Bronchial epithelial cell (primary cell): ENCODE data around the gene ANKLE2. TPM values are rescaled to one million over a fixed set of nuclear protein-coding genes. Genes with fewer than 3 reads are reported as not detected.

ENCODE experiments used
- DNase-seq: peaks from one replicate; pipeline ENCODE4 v3.0.0-alpha.2; 2010; ENCODE audit warnings: low read depth
- FAIRE-seq: peaks from 2 replicates; lab custom pipeline; 2011; peaks lifted over from hg19 to GRCh38; lab: Jason Lieb, UNC
- H3K27me3 ChIP-seq: 2 replicates; pipeline ENCODE4 v1.5.1; 2011; ENCODE audit warnings: low read length; ENCODE audit not compliant: control insufficient read depth, insufficient read depth
- H3K36me3 ChIP-seq: 2 replicates; pipeline ENCODE4 v1.5.1; 2011; ENCODE audit warnings: low read length; ENCODE audit not compliant: control insufficient read depth, insufficient read depth
- H3K4me3 ChIP-seq: 2 replicates; pipeline ENCODE4 v1.5.1; 2011; ENCODE audit warnings: mild to moderate bottlenecking, low read depth, low read length, control low read depth
- total RNA-seq: library from RNA; depleted of rRNA; stranded (reverse); fragments of >200 nt; gene quantifications from 2 replicates; pipeline ENCODE4 v1.2.1, GENCODE V29; 2014
- TF ChIP-seq, protein P1 (sequence below): IDR thresholded peaks from 2 replicates; pipeline ENCODE4 v1.5.1; 2011; ENCODE audit warnings: mild to moderate bottlenecking, moderate library complexity, low read length, control low read depth, inconsistent platforms; ENCODE audit not compliant: insufficient read depth, severe bottlenecking

The ANKLE2 gene
- total RNA-seq, 1 donor from 2014 or later = 71.6 TPM

DNA sequence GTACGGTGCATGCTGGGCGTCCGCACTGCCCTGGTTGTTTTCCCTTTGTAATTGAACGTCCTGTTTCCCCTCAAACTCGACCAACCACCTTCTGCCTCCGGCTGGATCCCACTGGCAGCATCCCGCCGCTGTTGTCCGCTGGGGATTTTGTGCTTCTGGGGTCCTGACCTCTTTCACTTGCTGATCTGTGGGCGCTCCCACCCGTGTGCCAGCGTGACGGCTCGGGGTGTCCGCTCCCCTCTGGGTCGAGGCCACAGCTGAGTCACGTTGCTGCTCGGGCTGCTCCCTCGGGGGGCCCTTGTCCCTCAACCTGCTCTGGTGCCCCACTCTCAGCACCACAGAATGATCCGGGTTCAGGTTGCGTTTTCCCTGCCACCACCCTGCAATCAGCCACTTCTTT is 43.0 kb downstream of the ANKLE2 start:
- TF ChIP-seq, protein P1, sequence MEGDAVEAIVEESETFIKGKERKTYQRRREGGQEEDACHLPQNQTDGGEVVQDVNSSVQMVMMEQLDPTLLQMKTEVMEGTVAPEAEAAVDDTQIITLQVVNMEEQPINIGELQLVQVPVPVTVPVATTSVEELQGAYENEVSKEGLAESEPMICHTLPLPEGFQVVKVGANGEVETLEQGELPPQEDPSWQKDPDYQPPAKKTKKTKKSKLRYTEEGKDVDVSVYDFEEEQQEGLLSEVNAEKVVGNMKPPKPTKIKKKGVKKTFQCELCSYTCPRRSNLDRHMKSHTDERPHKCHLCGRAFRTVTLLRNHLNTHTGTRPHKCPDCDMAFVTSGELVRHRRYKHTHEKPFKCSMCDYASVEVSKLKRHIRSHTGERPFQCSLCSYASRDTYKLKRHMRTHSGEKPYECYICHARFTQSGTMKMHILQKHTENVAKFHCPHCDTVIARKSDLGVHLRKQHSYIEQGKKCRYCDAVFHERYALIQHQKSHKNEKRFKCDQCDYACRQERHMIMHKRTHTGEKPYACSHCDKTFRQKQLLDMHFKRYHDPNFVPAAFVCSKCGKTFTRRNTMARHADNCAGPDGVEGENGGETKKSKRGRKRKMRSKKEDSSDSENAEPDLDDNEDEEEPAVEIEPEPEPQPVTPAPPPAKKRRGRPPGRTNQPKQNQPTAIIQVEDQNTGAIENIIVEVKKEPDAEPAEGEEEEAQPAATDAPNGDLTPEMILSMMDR = no peak
- DNase-seq = no peak
- Histone ChIP-seq H3K36me3 (peaks cover 24% of the 10 kb centered on the region), H3K4me3 (no peak overlapping the region), H3K27me3 (no peaks in the 10 kb centered on the region)
- no peak for FAIRE-seq

DNA sequence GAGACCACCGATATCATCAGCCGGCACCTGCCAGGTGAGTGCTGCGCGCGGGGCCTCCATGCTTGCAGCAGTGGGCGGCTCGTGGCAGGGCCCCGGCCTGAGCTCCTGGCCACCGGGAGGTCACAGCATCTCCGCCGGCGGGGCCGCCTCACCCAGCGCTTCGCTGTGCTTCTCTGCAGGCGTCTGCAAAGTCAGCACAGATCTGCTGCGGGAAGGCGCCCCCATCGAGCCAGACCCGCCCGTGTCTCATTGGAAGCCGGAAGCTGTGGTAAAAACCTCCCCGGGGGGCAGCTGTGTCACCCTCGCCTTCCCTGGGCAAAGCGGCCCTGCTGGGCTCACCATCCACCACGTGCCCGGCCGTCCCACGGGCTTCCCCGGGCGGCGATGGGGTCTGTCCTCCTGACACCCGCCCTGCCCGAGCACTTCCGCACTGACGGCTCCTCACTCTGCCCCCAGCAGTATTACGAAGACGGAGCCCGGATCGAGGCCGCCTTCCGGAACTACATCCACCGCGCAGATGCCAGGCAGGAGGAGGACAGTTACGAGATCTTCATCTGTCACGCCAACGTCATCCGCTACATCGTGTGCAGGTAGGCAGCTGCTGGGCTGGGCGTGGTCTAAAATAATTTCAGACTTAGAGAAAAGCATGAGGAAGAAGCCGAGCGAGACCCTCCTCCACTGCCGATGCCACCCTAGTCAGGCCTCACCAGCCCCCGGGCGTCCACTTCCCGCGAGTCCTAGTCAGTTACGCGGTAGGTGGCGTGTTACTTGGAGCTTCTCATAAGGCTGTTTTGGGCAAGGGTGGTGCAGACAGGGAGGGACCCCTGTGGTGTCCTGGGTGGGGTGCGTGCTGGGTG is 43.9 kb downstream of the ANKLE2 start:
- TF ChIP-seq, protein P1 = no peak
- Histone ChIP-seq H3K36me3 (peaks cover 17% of the 10 kb centered on the region), H3K4me3 (no peak overlapping the region), H3K27me3 (no peaks in the 10 kb centered on the region)
- FAIRE-seq (no peak), DNase-seq (no peak)

DNA sequence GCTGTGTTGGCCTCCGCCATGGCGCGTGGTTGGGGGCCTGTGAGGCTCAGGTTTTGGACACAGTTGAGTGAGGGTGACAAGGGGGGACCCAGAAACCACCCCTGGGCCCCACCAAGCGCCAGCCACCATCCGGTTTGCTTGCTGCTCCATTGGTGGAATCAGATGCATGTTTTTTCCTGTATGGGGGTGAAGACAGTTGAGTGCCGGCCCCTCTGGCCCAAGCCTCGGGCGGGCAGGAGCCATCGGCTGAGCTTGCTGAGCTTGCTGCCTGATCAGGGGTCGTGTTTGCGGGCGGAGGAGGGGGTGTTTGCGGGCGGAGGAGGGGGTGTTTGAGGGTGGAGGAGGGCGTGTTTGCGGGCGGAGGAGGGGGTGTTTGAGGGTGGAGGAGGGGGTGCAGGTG is 44.6 kb downstream of the ANKLE2 start:
- no peak for DNase-seq
- no peak overlapping the region for H3K4me3 ChIP-seq
- peaks cover 17% of the 10 kb centered on the region for H3K36me3 ChIP-seq
- H3K27me3 ChIP-seq = no peaks in the 10 kb centered on the region
- TF ChIP-seq, protein P1 = no peak
- FAIRE-seq = no peak

DNA sequence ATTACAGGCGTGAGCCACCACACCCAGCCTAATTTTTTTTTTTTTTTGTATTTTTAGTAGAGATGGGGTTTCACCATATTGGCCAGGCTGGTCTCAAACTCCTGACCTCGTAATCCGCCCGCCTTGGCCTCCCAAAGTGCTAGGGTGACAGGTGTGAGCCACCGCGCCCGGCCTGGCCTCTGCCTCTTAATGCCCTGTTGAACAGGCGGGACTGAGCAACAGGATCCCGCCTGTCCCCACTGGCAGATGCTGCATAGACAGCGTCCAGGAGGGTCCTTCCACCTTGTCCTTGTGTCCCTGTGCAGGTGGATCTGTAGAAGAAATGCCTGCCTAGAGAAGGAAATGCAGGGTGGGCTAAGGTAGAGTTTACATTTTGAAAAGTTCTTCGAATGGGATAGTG is 45.3 kb downstream of the ANKLE2 start:
- H3K36me3 ChIP-seq = peaks cover 17% of the 10 kb centered on the region
- no peaks in the 10 kb centered on the region for H3K27me3 ChIP-seq
- FAIRE-seq (no peak), DNase-seq (no peak)
- TF ChIP-seq, protein P1 = no peak
- H3K4me3 ChIP-seq = no peak overlapping the region

DNA sequence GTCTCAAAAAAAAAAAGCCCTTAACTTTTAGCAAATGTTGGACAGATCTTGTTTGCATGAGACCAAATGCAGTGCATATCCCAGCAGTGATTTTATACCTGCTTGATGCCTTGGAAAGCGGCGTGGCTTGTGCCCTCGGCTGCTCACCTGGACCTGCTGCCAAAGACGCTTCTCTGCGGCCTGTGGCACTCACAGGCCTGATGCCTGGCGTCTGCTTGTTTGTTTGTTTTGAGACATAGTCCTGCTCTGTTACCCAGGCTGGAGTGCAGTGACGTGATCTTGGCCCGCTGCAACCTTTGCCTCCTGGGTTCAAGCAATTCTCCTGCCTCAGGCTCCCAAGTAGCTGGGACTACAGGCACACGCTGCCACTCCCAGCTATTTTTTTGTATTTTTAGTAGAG is 45.8 kb downstream of the ANKLE2 start:
- no peak for DNase-seq
- H3K36me3 ChIP-seq = peaks cover 16% of the 10 kb centered on the region
- H3K27me3 ChIP-seq = no peaks in the 10 kb centered on the region
- FAIRE-seq = no peak
- TF ChIP-seq, protein P1 = no peak
- no peak overlapping the region for H3K4me3 ChIP-seq
